OCI-M2 (cell line): Measurements from ENCODE around the gene DNAH6.

Experiments
- DNase-seq: peaks from one replicate; lab custom pipeline; 2025; ENCODE audit not compliant: unreplicated experiment; lab: John Stamatoyannopoulos, UW

Gene DNAH6

DNA sequence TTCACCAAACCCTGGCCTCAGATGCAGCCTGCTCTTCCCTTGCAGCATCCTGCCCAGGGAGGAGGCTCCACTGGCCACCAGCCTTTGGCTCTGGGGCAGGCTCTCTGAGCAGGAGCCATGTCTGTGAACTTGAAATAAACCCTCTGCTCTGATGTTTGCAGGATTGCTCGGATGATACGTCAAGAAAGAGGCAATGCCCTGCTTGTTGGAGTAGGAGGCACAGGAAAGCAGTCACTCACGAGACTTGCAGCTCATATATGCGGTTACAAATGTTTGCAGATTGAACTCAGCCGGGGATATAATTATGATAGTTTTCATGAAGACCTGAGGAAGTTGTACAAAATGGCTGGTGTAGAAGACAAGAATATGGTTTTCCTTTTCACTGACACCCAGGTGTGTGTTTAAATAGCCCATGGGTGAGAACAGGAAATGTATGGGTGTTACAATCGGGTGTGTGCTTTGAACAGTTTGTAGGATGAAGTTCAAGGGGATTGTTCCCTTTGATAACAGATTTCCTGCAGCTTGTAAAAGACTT lies 177.9 kb downstream of the DNAH6 start:
- DNase-seq, result no peak

DNA sequence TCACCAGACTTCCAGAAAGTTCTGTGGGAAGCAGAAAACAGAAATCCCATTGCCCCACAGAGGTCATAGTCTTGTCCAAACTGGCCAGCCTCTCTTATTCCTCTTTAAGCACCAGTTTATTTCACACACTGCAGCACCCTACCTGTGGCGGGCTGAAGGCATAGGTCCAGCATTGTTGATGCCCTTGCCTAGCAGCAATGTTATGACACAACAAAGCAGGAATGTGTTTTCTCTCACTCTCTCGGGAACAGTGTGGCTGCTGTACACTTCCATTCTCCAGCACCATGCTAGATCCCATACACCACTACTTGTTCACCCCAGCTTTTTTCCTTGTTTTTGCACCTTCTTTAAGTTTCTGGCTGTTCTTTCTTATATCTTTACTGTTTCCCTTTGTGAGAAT lies 181.6 kb downstream of the DNAH6 start:
- DNase-seq, result no peak

GRCh38 chr2:84700006-84700405 lies 183.7 kb downstream of the DNAH6 start:
- DNase-seq, result no peak

GRCh38 chr2:84701880-84702279 lies 185.6 kb downstream of the DNAH6 start:
- no peak for DNase-seq

DNA sequence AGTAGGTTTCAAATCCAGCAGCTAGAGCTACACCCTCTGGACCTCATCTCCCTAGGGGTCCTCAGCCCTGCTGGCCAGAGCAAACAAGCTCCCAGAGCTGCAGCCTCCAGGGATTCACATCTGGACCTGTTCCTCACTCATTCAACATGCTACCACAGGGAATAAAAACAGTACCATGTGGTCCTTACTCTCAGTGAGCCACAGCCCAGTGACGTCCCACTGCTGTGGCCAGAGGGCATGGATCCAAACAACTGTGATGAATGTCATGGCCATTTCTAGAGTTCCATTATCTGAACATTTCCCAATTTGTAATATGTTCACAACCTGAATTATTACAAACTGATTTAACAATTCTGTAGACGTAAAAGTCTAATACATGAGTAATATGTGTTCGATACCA lies 186.6 kb downstream of the DNAH6 start:
- no peak for DNase-seq

- DNase-seq, result no peak
Measured at GRCh38 chr2:84703831-84704230, 187.5 kb downstream of the DNAH6 start.

- no peak for DNase-seq
Measured at GRCh38 chr2:84704505-84705244, 188.4 kb downstream of the DNAH6 start.

- no peak for DNase-seq
Measured at GRCh38 chr2:84705858-84706257, 189.6 kb downstream of the DNAH6 start.

GRCh38 chr2:84708442-84708841 lies 192.1 kb downstream of the DNAH6 start:
- no peak for DNase-seq

GRCh38 chr2:84711651-84712050 lies 195.4 kb downstream of the DNAH6 start:
- DNase-seq, result no peak

- DNase-seq, result no peak
Measured at GRCh38 chr2:84713441-84713840, 197.1 kb downstream of the DNAH6 start.

DNA sequence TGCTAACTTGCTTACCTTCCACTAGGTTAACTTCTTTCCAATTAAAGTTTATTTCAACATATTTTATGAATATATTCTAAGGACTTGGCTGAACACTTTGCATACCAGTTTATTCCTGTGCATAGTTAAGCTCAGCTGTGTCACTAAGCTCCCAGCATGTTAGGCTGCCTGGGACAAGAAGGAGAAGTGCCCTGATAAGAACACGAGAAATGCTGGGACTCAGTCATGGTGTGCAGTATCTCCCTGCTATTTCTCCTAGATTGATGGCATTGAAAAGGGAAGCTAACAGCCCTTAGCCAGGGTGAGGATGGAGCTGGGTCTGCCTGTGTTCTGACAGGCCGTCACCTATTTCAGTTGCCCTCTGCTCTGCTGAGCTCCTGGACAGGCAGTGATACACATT lies 200.3 kb downstream of the DNAH6 start:
- DNase-seq, result no peak

DNA sequence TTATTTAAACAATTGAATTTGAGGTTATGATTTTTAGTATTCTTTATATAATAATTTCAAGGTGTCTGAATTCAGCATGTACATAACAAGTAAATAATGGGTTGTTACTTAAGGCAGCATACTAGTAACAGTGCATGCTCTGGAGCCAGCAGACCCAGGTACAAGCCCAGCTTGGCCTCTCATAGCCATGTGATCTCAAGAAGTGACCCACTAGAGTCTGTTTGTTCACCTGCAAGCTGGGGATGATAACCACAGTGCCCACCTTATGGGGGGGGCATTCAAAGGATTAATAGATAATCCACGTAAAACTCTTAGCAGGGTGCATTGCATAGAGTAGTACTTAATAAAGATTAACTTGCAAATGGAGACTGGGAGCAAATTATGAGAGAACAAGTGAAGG lies 201.0 kb downstream of the DNAH6 start:
- no peak for DNase-seq

GRCh38 chr2:84719434-84719833 lies 203.1 kb downstream of the DNAH6 start:
- DNase-seq, result no peak

GRCh38 chr2:84723831-84724230 lies 207.5 kb downstream of the DNAH6 start:
- no peak for DNase-seq

GRCh38 chr2:84725717-84726116 lies 209.4 kb downstream of the DNAH6 start:
- DNase-seq, result no peak

DNA sequence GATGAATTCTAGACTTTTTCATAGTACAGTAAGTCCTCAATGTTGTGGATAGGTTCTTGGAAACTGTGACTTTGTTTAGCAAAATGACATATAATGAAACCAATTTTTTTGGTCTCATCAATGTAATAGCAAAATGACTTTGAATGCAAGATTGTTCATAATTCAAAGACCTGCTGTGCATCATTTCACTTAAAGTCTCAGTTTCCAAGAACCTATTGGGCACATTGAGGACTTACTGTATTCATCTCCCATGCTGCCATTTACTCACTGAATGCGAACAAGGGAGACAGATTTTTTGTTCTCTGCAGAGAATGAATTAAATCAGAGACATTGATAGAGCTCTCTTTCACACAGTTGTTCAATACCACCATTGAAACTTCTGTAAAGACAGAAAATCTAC lies 211.0 kb downstream of the DNAH6 start:
- DNase-seq, result no peak

GRCh38 chr2:84729224-84729623 lies 212.9 kb downstream of the DNAH6 start:
- no peak for DNase-seq

- no peak for DNase-seq
Measured at GRCh38 chr2:84731185-84731584, 214.9 kb downstream of the DNAH6 start.

DNA sequence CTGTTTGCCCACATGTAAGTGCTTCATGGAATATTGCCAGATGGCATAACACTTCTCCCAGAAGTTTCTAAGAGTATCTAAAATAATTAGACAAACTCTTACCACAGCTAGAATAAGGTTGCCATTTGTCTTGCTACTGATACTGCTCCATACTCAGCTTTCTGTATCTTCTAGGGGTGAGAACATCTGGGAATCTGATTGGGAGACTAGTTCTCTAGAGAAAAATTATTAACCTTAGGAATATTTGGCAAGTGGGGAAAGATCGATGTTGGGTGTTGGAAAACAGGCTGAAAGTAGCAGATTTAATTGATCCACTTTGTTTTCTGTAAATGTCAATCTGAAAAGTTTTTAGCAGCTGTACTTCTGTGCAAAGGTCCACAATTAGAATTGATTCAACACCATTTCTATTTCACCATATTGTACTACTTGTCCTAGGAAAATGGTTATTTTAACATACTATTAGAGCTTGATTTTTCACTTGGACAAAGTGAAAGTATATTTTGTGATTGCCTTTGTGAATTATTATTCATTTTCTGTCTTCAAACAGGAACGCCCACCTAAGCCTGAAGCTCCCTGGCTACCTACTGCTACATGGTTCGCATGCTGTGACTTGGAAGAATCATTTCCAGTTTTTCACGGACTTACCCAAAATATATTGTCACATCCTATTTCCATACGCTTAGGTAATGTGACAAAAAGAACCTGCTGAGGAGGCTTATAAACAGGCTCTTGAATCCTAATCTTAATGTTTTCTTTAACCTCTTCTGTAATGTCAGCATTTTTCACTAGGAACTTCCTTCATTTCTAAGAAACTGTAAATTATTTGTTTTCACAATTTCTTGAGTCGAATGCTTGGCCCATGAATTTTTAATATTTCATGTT lies 216.8 kb downstream of the DNAH6 start:
- DNase-seq, result no peak

- no peak for DNase-seq
Measured at GRCh38 chr2:84735389-84735788, 219.1 kb downstream of the DNAH6 start.

DNA sequence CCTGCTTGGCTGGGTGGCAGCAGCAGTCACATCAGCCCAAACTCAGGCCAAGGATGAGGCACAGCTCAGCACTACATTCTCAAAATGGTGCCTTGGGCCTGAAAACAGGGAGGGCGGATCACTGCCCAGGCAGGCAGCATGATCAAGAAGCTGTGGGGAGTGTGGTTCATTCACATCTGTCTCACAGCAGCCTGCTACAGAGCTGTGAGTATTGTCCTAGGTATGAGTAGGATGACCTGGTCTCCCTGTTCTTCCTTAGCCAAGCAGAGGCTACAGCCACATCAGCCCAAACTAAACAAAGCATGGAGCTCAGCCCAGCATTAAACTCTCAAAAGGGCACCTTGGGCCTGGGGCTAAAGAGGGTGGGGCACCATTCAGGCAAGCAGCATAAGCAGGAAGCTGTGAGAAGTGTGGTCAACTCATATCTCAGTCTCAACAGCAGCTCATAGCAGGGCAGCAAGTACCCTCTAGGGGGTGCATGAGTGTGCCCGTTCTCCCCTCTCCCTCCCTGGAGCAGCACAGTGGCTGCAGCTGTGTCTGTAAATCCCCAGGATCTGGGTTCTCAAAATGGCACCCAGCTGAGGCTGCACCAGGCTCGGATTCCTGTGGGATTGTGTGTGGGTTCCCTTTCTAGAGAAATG lies 225.0 kb downstream of the DNAH6 start:
- DNase-seq, result no peak
